Fibroblast of villous mesenchyme (primary cell): ENCODE measurements around the gene FYN. TPM values are rescaled to one million over a fixed set of nuclear protein-coding genes. Genes with fewer than 3 reads are reported as not detected.

ENCODE experiments used
- DNase-seq: peaks from one replicate; pipeline ENCODE4 v3.0.0-alpha.2; 2010; ENCODE audit warnings: low read depth
- H3K4me3 ChIP-seq: 2 replicates; pipeline ENCODE4 v1.5.1; 2011; ENCODE audit warnings: low read depth, mild to moderate bottlenecking, low read length
- total RNA-seq: library from RNA; depleted of rRNA; stranded (reverse); fragments of >200 nt; gene quantifications from 2 replicates; pipeline ENCODE4 v1.2.3, GENCODE V29; 2012
- TF ChIP-seq, protein P1 (sequence below): IDR thresholded peaks from 2 replicates; pipeline ENCODE4 v1.5.1; 2012; ENCODE audit warnings: low read depth, mild to moderate bottlenecking, low read length; ENCODE audit not compliant: insufficient read depth

Gene FYN
- total RNA-seq, 1 donor = 26.8 TPM

DNA sequence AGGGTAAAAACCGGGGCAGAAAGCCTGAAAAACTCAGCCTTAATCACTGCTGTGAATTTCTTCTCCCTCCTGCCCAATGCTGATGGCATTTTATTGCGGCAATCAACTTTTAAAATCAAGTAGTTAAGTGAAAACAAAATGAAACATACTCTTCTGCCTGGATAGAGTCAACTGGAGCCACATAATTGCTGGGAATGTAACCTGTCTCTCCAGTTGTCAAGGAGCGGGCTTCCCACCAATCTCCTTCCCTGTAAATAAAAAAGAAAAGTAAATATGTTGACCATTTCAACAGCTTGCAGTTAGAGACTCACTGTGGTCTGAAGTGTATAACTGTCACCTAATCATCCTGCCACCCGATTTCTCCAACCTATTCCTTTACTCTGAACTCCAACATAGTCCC is 165.5 kb downstream of the FYN start:
- H3K4me3 ChIP-seq = no peak overlapping the region
- no peak for DNase-seq
- TF ChIP-seq, protein P1, sequence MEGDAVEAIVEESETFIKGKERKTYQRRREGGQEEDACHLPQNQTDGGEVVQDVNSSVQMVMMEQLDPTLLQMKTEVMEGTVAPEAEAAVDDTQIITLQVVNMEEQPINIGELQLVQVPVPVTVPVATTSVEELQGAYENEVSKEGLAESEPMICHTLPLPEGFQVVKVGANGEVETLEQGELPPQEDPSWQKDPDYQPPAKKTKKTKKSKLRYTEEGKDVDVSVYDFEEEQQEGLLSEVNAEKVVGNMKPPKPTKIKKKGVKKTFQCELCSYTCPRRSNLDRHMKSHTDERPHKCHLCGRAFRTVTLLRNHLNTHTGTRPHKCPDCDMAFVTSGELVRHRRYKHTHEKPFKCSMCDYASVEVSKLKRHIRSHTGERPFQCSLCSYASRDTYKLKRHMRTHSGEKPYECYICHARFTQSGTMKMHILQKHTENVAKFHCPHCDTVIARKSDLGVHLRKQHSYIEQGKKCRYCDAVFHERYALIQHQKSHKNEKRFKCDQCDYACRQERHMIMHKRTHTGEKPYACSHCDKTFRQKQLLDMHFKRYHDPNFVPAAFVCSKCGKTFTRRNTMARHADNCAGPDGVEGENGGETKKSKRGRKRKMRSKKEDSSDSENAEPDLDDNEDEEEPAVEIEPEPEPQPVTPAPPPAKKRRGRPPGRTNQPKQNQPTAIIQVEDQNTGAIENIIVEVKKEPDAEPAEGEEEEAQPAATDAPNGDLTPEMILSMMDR = no peak

DNA sequence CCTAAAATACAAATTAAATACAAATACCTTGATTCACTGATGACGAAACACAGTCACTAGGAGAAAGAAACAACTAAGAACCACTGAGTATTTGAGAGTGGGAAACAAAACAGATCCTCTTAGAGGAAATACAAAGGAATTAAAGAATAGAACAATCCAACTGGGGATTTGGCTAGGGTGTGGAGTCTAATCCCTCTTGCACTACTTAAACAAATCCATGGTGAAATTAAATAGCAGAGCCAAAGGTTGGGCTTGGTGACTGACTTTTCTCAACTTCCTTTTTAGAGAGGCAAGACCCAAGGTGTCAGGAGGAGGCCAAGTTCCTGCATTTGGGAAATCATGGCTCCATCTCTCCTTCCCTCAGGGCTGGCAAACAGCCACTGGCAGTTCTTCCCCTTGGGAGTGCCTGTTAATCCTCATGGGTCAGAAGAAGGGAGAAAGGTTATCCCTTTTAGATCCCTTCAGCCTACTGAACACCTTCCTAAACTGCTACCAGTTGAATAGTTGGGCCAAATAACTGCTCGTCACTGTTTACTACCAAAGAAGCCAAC is 166.3 kb downstream of the FYN start:
- no peak overlapping the region for H3K4me3 ChIP-seq
- TF ChIP-seq, protein P1 = no peak
- DNase-seq = no peak

GRCh38 chr6:111703723-111704122 is 169.5 kb downstream of the FYN start:
- DNase-seq = no peak
- TF ChIP-seq, protein P1 = no peak
- H3K4me3 ChIP-seq = no peak overlapping the region

- no peak for DNase-seq
- H3K4me3 ChIP-seq = no peak overlapping the region
- TF ChIP-seq, protein P1 = no peak
These were observed 171.0 kb downstream of the FYN start for GRCh38 chr6:111702268-111702667.

DNA sequence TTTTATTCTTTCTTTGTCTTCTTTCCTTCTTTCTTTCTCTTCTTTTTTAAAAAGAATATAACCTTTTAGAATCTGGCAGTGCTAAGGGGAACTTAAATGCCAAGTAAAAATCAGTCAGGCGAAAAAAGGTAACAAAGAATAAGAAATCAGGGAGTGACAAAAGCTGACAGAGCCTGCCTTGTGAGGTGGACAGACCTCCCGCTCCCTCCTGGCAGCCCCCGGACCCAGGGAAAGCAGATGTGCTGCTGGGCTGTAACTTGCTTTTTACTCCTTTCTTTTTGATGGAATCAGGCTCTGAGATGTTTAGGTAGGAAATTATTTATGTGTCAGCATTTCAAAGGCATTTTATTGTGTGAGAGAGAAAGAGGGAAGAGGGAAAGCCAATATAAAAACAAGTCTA is 172.1 kb downstream of the FYN start:
- no peak for DNase-seq
- H3K4me3 ChIP-seq = no peak overlapping the region
- TF ChIP-seq, protein P1 = no peak

DNA sequence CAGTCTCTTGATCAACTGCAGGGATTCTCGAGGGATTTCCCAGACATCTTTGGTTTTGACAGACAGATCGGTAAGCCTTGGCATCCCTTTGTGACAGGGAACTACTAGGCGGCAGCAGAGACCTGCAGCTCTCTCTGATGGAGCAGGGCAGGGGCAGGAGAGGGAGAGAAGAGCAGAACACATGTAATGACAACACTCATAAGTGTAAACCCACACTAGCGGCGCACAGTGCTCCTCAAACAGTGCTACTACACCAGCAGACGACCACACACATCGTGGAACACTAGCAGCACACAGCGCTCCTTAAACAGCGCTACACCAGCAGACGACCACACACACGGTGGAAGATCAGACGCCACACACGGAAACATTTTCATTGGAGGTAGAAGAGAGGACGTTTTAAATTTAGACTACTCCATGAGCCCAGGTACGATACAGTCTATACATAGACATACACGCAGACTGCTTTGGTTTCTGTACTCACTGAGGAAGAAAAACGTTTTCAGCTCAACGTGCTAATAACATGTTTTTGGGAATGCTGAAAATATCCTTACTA is 173.0 kb downstream of the FYN start:
- H3K4me3 ChIP-seq = no peak overlapping the region
- DNase-seq = no peak
- TF ChIP-seq, protein P1 = no peak

- DNase-seq = no peak
- no peak overlapping the region for H3K4me3 ChIP-seq
- TF ChIP-seq, protein P1 = no peak
These were observed 174.1 kb downstream of the FYN start for GRCh38 chr6:111699123-111699522.
